GM12878 (cell line): Measurements from ENCODE around the gene CYP26A1. TPM values are rescaled to one million over a fixed set of nuclear protein-coding genes. Genes with fewer than 3 reads are reported as not detected.

Source experiments
- ATAC-seq: fragments of 200-7000 bp; cut with Tn5 transposase; 3 replicates; pipeline ENCODE4 v1.9.1; 2020; ENCODE audit warnings: mild to moderate bottlenecking, moderate library complexity
- BruUV-seq: library from RNA; stranded (reverse); fragments of 400-500 nt; replicated peaks from 2 replicates; lab custom pipeline; 2021; lab: Mats Ljungman, UMichigan
- CTCF ChIA-PET: fragments of 300-600 bp; sonication (Branson Sonifier 250); formaldehyde crosslinking; extraction: SDS; loops from one replicate; lab custom pipeline; 2021; ENCODE audit warnings: inconsistent platforms; lab: Yijun Ruan, JAX
- POLR2A ChIA-PET: fragments of 350-600 bp; formaldehyde crosslinking; extraction: SDS; loops from one replicate; lab custom pipeline; 2021; ENCODE audit warnings: inconsistent platforms; lab: Charles Lee
- RAD21 ChIA-PET: fragments of 300-600 bp; sonication (Branson Sonifier 250); formaldehyde crosslinking; loops from one replicate; lab custom pipeline; 2023; ENCODE audit warnings: antibody characterized with exemption; ENCODE audit not compliant: unreplicated experiment; lab: Charles Lee
- SMC1A ChIA-PET: fragments of 300-600 bp; sonication (Branson Sonifier 250); formaldehyde crosslinking; loops from one replicate; lab custom pipeline; 2023; ENCODE audit not compliant: unreplicated experiment, uncharacterized antibody; lab: Charles Lee
- DNase-seq: peaks from one replicate; pipeline ENCODE4 v3.0.0-alpha.2; 2011; ENCODE audit warnings: low read depth, low spot score
- FAIRE-seq: peaks from 3 replicates; lab custom pipeline; 2011; peaks lifted over from hg19 to GRCh38; lab: Jason Lieb, UNC
- H2AFZ ChIP-seq: 2 replicates; pipeline ENCODE4 v1.6.0; 2011; ENCODE audit warnings: low read depth, low read length, control low read depth; ENCODE audit not compliant: control insufficient read depth
- H3K27ac ChIP-seq: 2 replicates; pipeline ENCODE4 v1.5.1; 2011; ENCODE audit warnings: control low read depth; ENCODE audit not compliant: control insufficient read depth, insufficient read depth
- H3K27me3 ChIP-seq, 2 experiments: replicated peaks in 1 of 2; 2 replicates each; pipeline versions ENCODE4 v1.6.0 to v1.6.1; 2011; ENCODE audit warnings: low read length in 1 of 2; ENCODE audit not compliant: control insufficient read depth in 2 of 2, insufficient read depth in 2 of 2
- H3K36me3 ChIP-seq, 2 experiments: 2 replicates each; pipeline ENCODE4 v1.5.1; 2011; ENCODE audit warnings: low read length in 1 of 2; ENCODE audit not compliant: control insufficient read depth in 2 of 2, insufficient read depth in 2 of 2
- H3K4me1 ChIP-seq: 2 replicates; pipeline ENCODE4 v1.6.1; 2011; ENCODE audit warnings: mild to moderate bottlenecking, low read length, moderate library complexity, mixed read lengths; ENCODE audit not compliant: control insufficient read depth, insufficient read depth
- H3K4me2 ChIP-seq: 2 replicates; pipeline ENCODE4 v1.6.0; 2011; ENCODE audit warnings: control low read depth; ENCODE audit not compliant: control insufficient read depth, insufficient read depth
- H3K4me3 ChIP-seq: fragments of 200-600 bp; sonication (generic); 2 replicates; pipeline ENCODE4 v1.5.1; 2016
- H3K79me2 ChIP-seq: 2 replicates; pipeline ENCODE4 v1.6.0; 2011; ENCODE audit warnings: low read length; ENCODE audit not compliant: control insufficient read depth, insufficient read depth
- H3K9ac ChIP-seq: 2 replicates; pipeline ENCODE4 v1.8.0; 2011; ENCODE audit warnings: low read length, control low read depth, mixed read lengths; ENCODE audit not compliant: control insufficient read depth, insufficient read depth
- H3K9me3 ChIP-seq: replicated peaks from 3 replicates; pipeline ENCODE4 v1.5.1; 2011; ENCODE audit warnings: mild to moderate bottlenecking, low read length; ENCODE audit not compliant: control insufficient read depth, insufficient read depth
- H4K20me1 ChIP-seq: 2 replicates; pipeline ENCODE4 v1.6.0; 2011; ENCODE audit not compliant: control insufficient read depth, insufficient read depth
- BRCA1 ChIP-seq: IDR thresholded peaks from 2 replicates; pipeline ENCODE4 v1.6.1; 2011; ENCODE audit warnings: low read depth, low read length, improper control_type of control experiment
- CREB1 ChIP-seq: IDR thresholded peaks from 2 replicates; pipeline ENCODE4 v1.6.1; 2012; ENCODE audit warnings: low read depth, mild to moderate bottlenecking, inconsistent platforms
- FOS ChIP-seq: IDR thresholded peaks from 3 replicates; pipeline ENCODE4 v1.6.1; 2011; ENCODE audit warnings: borderline replicate concordance; ENCODE audit not compliant: insufficient read length; ENCODE audit errors: extremely low read depth
- KLF5 ChIP-seq: fragments of 450-650 bp; IDR thresholded peaks from 2 replicates; pipeline ENCODE4 v1.6.1; 2014; ENCODE audit warnings: mild to moderate bottlenecking; ENCODE audit not compliant: partially characterized antibody
- MAX ChIP-seq: IDR thresholded peaks from 2 replicates; pipeline ENCODE4 v1.6.1; 2012; ENCODE audit warnings: low read depth, low read length, improper control_type of control experiment
- MTA2 ChIP-seq: fragments of 450-650 bp; IDR thresholded peaks from 2 replicates; pipeline ENCODE4 v1.6.1; 2016; ENCODE audit warnings: low read depth, mild to moderate bottlenecking, moderate library complexity
- NKRF ChIP-seq: fragments of 450-650 bp; conservative IDR thresholded peaks from 2 replicates; pipeline ENCODE4 v1.6.1; 2017; ENCODE audit warnings: mild to moderate bottlenecking, moderate library complexity
- NRF1 ChIP-seq: conservative IDR thresholded peaks from 2 replicates; pipeline ENCODE4 v1.6.1; 2011; ENCODE audit warnings: mild to moderate bottlenecking, low read depth, low read length, improper control_type of control experiment
- RAD51 ChIP-seq: fragments of 450-650 bp; IDR thresholded peaks from 2 replicates; pipeline ENCODE4 v1.6.1; 2016; ENCODE audit warnings: moderate library complexity, mild to moderate bottlenecking, inconsistent platforms
- SIX5 ChIP-seq: IDR thresholded peaks from 2 replicates; pipeline ENCODE4 v1.6.1; 2011; ENCODE audit warnings: mild to moderate bottlenecking, low read depth, low read length, moderate library complexity; ENCODE audit not compliant: severe bottlenecking
- STAT1 ChIP-seq: fragments of 450-650 bp; conservative IDR thresholded peaks from 2 replicates; pipeline ENCODE4 v1.6.1; 2014; ENCODE audit warnings: antibody characterized with exemption, mild to moderate bottlenecking
- TCF7 ChIP-seq: IDR thresholded peaks from 2 replicates; pipeline ENCODE4 v1.6.1; 2014; ENCODE audit warnings: antibody characterized with exemption, borderline replicate concordance
- WRNIP1 ChIP-seq: IDR thresholded peaks from 2 replicates; pipeline ENCODE4 v1.6.1; 2011; ENCODE audit warnings: low read depth, low read length, improper control_type of control experiment, borderline replicate concordance
- YY1 ChIP-seq: IDR thresholded peaks from 2 replicates; pipeline ENCODE4 v1.6.1; 2011; ENCODE audit warnings: low read depth, mild to moderate bottlenecking, low read length
- ZSCAN29 ChIP-seq: fragments of 450-650 bp; IDR thresholded peaks from 2 replicates; pipeline ENCODE4 v1.6.1; 2017; ENCODE audit warnings: mild to moderate bottlenecking, moderate library complexity
- WGBS: methylation state at CpG from one replicate; pipeline ENCODE4 v1.1.6; 2016; ENCODE audit warnings: low lambda C conversion rate; ENCODE audit not compliant: insufficient replicate concordance, insufficient coverage; ENCODE audit errors: missing lambda C conversion rate; 5-methylcytosine and 5-hydroxymethylcytosine counted together
- in situ Hi-C: fragments of 300-500 bp; cut with MboI; formaldehyde crosslinking; loops from 9 replicates; pipeline ENCODE4 v1.14.3; 2018; ENCODE audit warnings: mixed read lengths
- intact Hi-C: fragments of 100-400 bp; cut with micrococcal nuclease; formaldehyde crosslinking; loops from one replicate; pipeline ENCODE4 v1.14.2; 2022; ENCODE audit not compliant: unreplicated experiment
- polyA plus RNA-seq, 11 experiments: library from polyadenylated mRNA; depleted of rRNA in 4 of 11; unstranded in 6 of 11; stranded (reverse) in 5 of 11; fragments of >200 nt; fragmentation: Nextera tagmentation in 4 of 11; fragmentation: Illumina TruSeq in 1 of 11; extraction: Ambion mirVana in 4 of 11; extraction: Trizol in 1 of 11; gene quantifications; 1 replicate in 1 of 11; 2 replicates in 10 of 11; pipeline versions ENCODE4 v1.2.1 to v1.2.3, GENCODE V29; 2011 to 2016; ENCODE audit warnings: inconsistent platforms in 2 of 11, missing spikeins in 2 of 11, low read depth in 1 of 11
- total RNA-seq, 4 experiments: library from RNA; depleted of rRNA in 3 of 4; stranded (reverse); fragments of >200 nt in 3 of 4; fragmentation: Illumina TruSeq in 1 of 4; extraction: Trizol in 1 of 4; gene quantifications; 2 replicates each; pipeline versions ENCODE4 v1.2.1 to v1.2.3, GENCODE V29; 2013 to 2021

The CYP26A1 gene
- total and polyA plus RNA-seq, 10 of the 15 experiments (the other 5 are each of a cell fraction or from before 2014, with no cell fraction given): not detected

- DNase-seq (no peak), FAIRE-seq (no peak), ATAC-seq (no peak)
- ChIA-PET POLR2A (no interaction called here), CTCF (no interaction called here), RAD21 (no interaction called here), SMC1A (interaction anchor here (0.6 kb wide), 1 partner anchor 30 kb away, joined by 3 read pairs; no protein-coding TSS in a partner anchor)
- intact Hi-C loops (no loop called here), in situ Hi-C loops (no loop called here)
- no peak overlapping the region for H3K4me2 ChIP-seq
- H3K4me1 ChIP-seq: no peaks in the 10 kb centered on the region
- H3K9me3 ChIP-seq: no peaks in the 10 kb centered on the region
- no peak overlapping the region for H2AFZ ChIP-seq
- no peaks in the 10 kb centered on the region for H4K20me1 ChIP-seq
- TF ChIP-seq STAT1: no peak
- TF ChIP-seq WRNIP1: no peak
- TF ChIP-seq MAX: no peak
- TF ChIP-seq MTA2: no peak
- no peak for TF ChIP-seq NKRF
- no peak for TF ChIP-seq FOS
- no peak for TF ChIP-seq NRF1
- TF ChIP-seq SIX5: no peak
- TF ChIP-seq ZSCAN29: no peak
- no peak for TF ChIP-seq TCF7
- TF ChIP-seq BRCA1: no peak
- TF ChIP-seq YY1: no peak
- TF ChIP-seq RAD51: no peak
- no peak for TF ChIP-seq KLF5
- TF ChIP-seq CREB1: no peak
- no peaks in the 10 kb centered on the region for H3K79me2 ChIP-seq
- 25% methylated on average over 80 of the region's 81 CpGs for WGBS
- no TSS peak for BruUV-seq
- H3K27ac ChIP-seq: no peak overlapping the region
- no peaks in the 10 kb centered on the region for H3K36me3 ChIP-seq
- no peak overlapping the region for H3K9ac ChIP-seq
- no peak overlapping the region for H3K4me3 ChIP-seq
- H3K27me3 ChIP-seq: peaks cover 8 to 36% of the 10 kb centered on the region in 2 experiments
Measured at GRCh38 chr10:93065675-93066543, 7.8 kb upstream of the CYP26A1 start.
